ENCODE measurements around the gene RNPC3. TPM values are rescaled to one million over a fixed set of nuclear protein-coding genes. Genes with fewer than 3 reads are reported as not detected.

The RNPC3 gene
- total and polyA plus RNA-seq, 2 of the 8 experiments (the other 6 are each of a cell fraction or from before 2014, with no cell fraction given), result 10.9 to 12.8 TPM

GRCh38 chr1:103516693-103517092, 8.8 kb upstream of the RNPC3 start:
- FAIRE-seq (no peak), DNase-seq (ENCODE audit: low read depth in 1 of 2, low spot score in 2 of 2) (no peak)
- CTCF ChIA-PET (ENCODE audit: partially characterized antibody), result interaction anchor here (4.0 kb wide), 1 partner anchor 8 kb away, joined by 26 read pairs; the partner anchor contains the start of gene RNPC3
- Histone ChIP-seq H3K23me2 (ENCODE audit: low read depth, low read length) (no peaks in the 10 kb centered on the region), H3K14ac (ENCODE audit: insufficient read length) (no peak overlapping the region), H3K23ac (ENCODE audit: insufficient read length) (no peak overlapping the region), H3K9me3 (ENCODE audit: insufficient read depth in 2 of 2, low read depth in 1 of 2, low read length in 1 of 2) (no peaks in the 10 kb centered on the region), H3K4ac (replicated peaks; ENCODE audit: insufficient read length, low read depth, low read length) (no peak overlapping the region), H2BK12ac (ENCODE audit: low read depth, low read length) (no peak overlapping the region), H2BK120ac (replicated peaks; ENCODE audit: low read depth, low read length) (no peak overlapping the region), H2BK20ac (ENCODE audit: low read length) (no peak overlapping the region), H4K20me1 (replicated peaks in 1 of 2; ENCODE audit: control insufficient read depth in 1 of 2, insufficient read depth in 2 of 2, low read length in 2 of 2) (peaks cover 0 to 2% of the 10 kb centered on the region in 2 experiments), H2AFZ (ENCODE audit: low read length) (no peak overlapping the region), H3K56ac (replicated peaks; ENCODE audit: insufficient read length, low read depth, low read length) (no peak overlapping the region), H2AK5ac (ENCODE audit: low read depth, low read length) (no peak overlapping the region), H4K91ac (replicated peaks; ENCODE audit: insufficient read length, low read length) (no peak overlapping the region), H3K79me2 (ENCODE audit: control insufficient read depth in 1 of 2, insufficient read depth in 2 of 2, low read length in 2 of 2) (no peaks in the 10 kb centered on the region), H4K5ac (ENCODE audit: insufficient read length, low read depth, low read length) (no peak overlapping the region), H3K18ac (ENCODE audit: extremely low read depth, low read length) (no peak overlapping the region), H3K79me1 (ENCODE audit: low read depth, low read length) (no peaks in the 10 kb centered on the region), H2BK15ac (ENCODE audit: low read length) (no peak overlapping the region), H2BK5ac (ENCODE audit: low read depth, low read length) (no peak overlapping the region), H3K27me3 (replicated peaks in 1 of 4; ENCODE audit: control insufficient read depth in 3 of 4, extremely low read depth in 1 of 4, insufficient read depth in 3 of 4, low read length in 3 of 4) (no peaks in the 10 kb centered on the region), H3K27ac (ENCODE audit: low read depth, low read length) (no peak overlapping the region), H3K4me2 (ENCODE audit: insufficient read depth in 1 of 2, low read depth in 2 of 2, low read length in 2 of 2) (no peak overlapping the region), H3K4me3 (ENCODE audit: extremely low read depth in 1 of 4, insufficient read depth in 2 of 4, low read depth in 3 of 4, low read length in 4 of 4) (no peak overlapping the region), H4K8ac (ENCODE audit: extremely low read depth, insufficient read depth, low read length) (no peak overlapping the region), H3K36me3 (ENCODE audit: control insufficient read depth in 2 of 4, insufficient read depth in 4 of 4, low read length in 3 of 4) (no peaks in the 10 kb centered on the region), H3K9ac (replicated peaks in 1 of 4; ENCODE audit: extremely low read depth in 1 of 4, low read depth in 3 of 4, low read length in 3 of 4) (no peak overlapping the region), H3K4me1 (replicated peaks in 1 of 4; ENCODE audit: control insufficient read depth in 3 of 4, insufficient read depth in 4 of 4, low read length in 3 of 4) (no peaks in the 10 kb centered on the region)
- POLR2A ChIA-PET (ENCODE audit: partially characterized antibody), result no interaction called here
- TF ChIP-seq POU5F1 (IDR thresholded peaks at IDR 0.05; ENCODE audit: low read depth, low read length), result no peak
- TF ChIP-seq RBBP5 (IDR thresholded peaks at IDR 0.05; ENCODE audit: borderline replicate concordance, low read depth, low read length), result no peak
- TF ChIP-seq KDM5A (IDR thresholded peaks at IDR 0.05; ENCODE audit: low read length), result no peak
- no peak for TF ChIP-seq SP2 (IDR thresholded peaks at IDR 0.05; ENCODE audit: low read length)
- TF ChIP-seq KDM4A (IDR thresholded peaks at IDR 0.05; ENCODE audit: low read depth, low read length, severe bottlenecking), result no peak
- TF ChIP-seq TAF7 (optimal IDR thresholded peaks at IDR 0.05; ENCODE audit: borderline replicate concordance, low read depth, low read length), result no peak
- no peak for TF ChIP-seq SP1 (IDR thresholded peaks at IDR 0.05; ENCODE audit: low read depth, low read length)

Data from H1 (cell line).